ENCODE measurements around the gene HOXB5.

HOXB5 gene

GRCh38 chr17:48576479-48577309 is 16.9 kb downstream of the HOXB5 start:
- DNase-seq (ENCODE audit: low read depth in 2 of 3, low spot score in 1 of 3), result no peak

- no peak for DNase-seq (ENCODE audit: low read depth in 2 of 3, low spot score in 1 of 3)
Observed at GRCh38 chr17:48575673-48576478, 17.7 kb downstream of the HOXB5 start.

GRCh38 chr17:48575066-48575582 is 18.5 kb downstream of the HOXB5 start:
- no peak for DNase-seq (ENCODE audit: low read depth in 2 of 3, low spot score in 1 of 3)

GRCh38 chr17:48574505-48575065 is 19.0 kb downstream of the HOXB5 start:
- no peak for DNase-seq (ENCODE audit: low read depth in 2 of 3, low spot score in 1 of 3)

- no peak for DNase-seq (ENCODE audit: low read depth in 2 of 3, low spot score in 1 of 3)
Observed at GRCh38 chr17:48571826-48572417, 21.7 kb downstream of the HOXB5 start.

- DNase-seq (ENCODE audit: low read depth in 2 of 3, low spot score in 1 of 3), result no peak
Observed at GRCh38 chr17:48571024-48571818, 22.4 kb downstream of the HOXB5 start.

- DNase-seq (ENCODE audit: low read depth in 2 of 3, low spot score in 1 of 3), result no peak
Observed at GRCh38 chr17:48570325-48571023, 23.1 kb downstream of the HOXB5 start.

- no peak for DNase-seq (ENCODE audit: low read depth in 2 of 3, low spot score in 1 of 3)
Observed at GRCh38 chr17:48569674-48570324, 23.8 kb downstream of the HOXB5 start.

- no peak for DNase-seq (ENCODE audit: low read depth in 2 of 3, low spot score in 1 of 3)
Observed at GRCh38 chr17:48569240-48569582, 24.4 kb downstream of the HOXB5 start.

GRCh38 chr17:48568499-48569239 is 24.9 kb downstream of the HOXB5 start:
- no peak for DNase-seq (ENCODE audit: low read depth in 2 of 3, low spot score in 1 of 3)

GRCh38 chr17:48567646-48568354 is 25.8 kb downstream of the HOXB5 start:
- no peak for DNase-seq (ENCODE audit: low read depth in 2 of 3, low spot score in 1 of 3)

- no peak for DNase-seq (ENCODE audit: low read depth in 2 of 3, low spot score in 1 of 3)
Observed at GRCh38 chr17:48567209-48567608, 26.4 kb downstream of the HOXB5 start.

GRCh38 chr17:48566717-48567116 is 26.9 kb downstream of the HOXB5 start:
- DNase-seq (ENCODE audit: low read depth in 2 of 3, low spot score in 1 of 3), result no peak

GRCh38 chr17:48565925-48566710 is 27.5 kb downstream of the HOXB5 start:
- no peak for DNase-seq (ENCODE audit: low read depth in 2 of 3, low spot score in 1 of 3)

- no peak for DNase-seq (ENCODE audit: low read depth in 2 of 3, low spot score in 1 of 3)
Observed at GRCh38 chr17:48565022-48565554, 28.5 kb downstream of the HOXB5 start.

- DNase-seq (ENCODE audit: low read depth in 2 of 3, low spot score in 1 of 3), result no peak
Observed at GRCh38 chr17:48564188-48565021, 29.2 kb downstream of the HOXB5 start.
